Heart left ventricle (tissue), 13 donors: Measurements from ENCODE around the gene OR13C2.

Source experiments
- POLR2A ChIP-seq, 2 donors: fragments of 450-650 bp; IDR thresholded peaks; one replicate each; pipeline ENCODE4 v1.6.1; 2017; ENCODE audit warnings: antibody characterized with exemption in 2 of 2, mild to moderate bottlenecking in 2 of 2, moderate library complexity in 2 of 2
- TF ChIP-seq, protein P1 (sequence below), 12 donors: fragments of 200-600 bp; sonication (generic) in 4 of 12; IDR thresholded peaks; one replicate each; pipeline versions ENCODE4 v1.5.0 to v1.8.0; 2018 to 2022; ENCODE audit warnings: antibody characterized with exemption in 12 of 12, mild to moderate bottlenecking in 5 of 12
- donor health status: ischemic (EF 13 %, LVEDD 7.1; RV severe dilation, severe dysfunction).
- donor health status: DM: no; HTN: yes; CAD: no.
- donor health status: DM: no; HTN: no; CAD: no.
- donor health status: ischemic (EF 25% LVEDD 6.9; RV normal size, moderate dysfunction).
- donor health status: ischemic (EF 25% LVEDD 5.7; RV mildly dilated, moderate dysfunction).
- donor health status: ischemic (EF 35%, LVEDD 5.7; RV mildly dilated, moderate dysfunction).
- donor health status: nonischemic (EF 11% LVEDD 7.7; RV severe dilation, severe dysfunction).
- donor health status: DM: yes; HTN: yes; CAD: no.
- donor health status: PGD.
- donor health status: ischemic (EF 29% LVEDD 5.4; RV normal size, mild dysfunction).
- donor health status: nonischemic (EF 23%, LVEDD 6.1; RV moderate dilation, normal function).

DNA sequence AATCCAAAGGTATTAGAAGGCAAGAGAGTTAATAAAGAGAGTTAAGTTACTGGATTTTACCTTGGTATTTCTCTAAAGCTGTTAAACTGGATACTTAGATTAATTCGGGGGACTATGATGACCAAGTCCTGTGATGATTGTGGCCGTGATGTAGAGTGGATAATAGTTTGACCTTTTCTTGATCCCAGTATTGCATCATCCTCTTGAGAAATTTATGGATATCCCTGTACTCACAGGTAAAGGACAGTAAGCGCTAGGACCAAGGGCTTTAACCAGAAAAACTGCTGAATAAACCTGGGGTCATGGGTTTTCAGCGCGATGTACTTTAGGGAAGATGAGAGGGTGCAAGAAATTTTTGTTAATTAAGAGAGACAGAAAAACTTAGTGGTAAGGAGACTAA is 28.2 kb downstream of the OR13C2 start:
- TF ChIP-seq, protein P1, sequence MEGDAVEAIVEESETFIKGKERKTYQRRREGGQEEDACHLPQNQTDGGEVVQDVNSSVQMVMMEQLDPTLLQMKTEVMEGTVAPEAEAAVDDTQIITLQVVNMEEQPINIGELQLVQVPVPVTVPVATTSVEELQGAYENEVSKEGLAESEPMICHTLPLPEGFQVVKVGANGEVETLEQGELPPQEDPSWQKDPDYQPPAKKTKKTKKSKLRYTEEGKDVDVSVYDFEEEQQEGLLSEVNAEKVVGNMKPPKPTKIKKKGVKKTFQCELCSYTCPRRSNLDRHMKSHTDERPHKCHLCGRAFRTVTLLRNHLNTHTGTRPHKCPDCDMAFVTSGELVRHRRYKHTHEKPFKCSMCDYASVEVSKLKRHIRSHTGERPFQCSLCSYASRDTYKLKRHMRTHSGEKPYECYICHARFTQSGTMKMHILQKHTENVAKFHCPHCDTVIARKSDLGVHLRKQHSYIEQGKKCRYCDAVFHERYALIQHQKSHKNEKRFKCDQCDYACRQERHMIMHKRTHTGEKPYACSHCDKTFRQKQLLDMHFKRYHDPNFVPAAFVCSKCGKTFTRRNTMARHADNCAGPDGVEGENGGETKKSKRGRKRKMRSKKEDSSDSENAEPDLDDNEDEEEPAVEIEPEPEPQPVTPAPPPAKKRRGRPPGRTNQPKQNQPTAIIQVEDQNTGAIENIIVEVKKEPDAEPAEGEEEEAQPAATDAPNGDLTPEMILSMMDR (IDR thresholded peaks at IDR 0.05) = no peak
- no peak for TF ChIP-seq POLR2A (IDR thresholded peaks at IDR 0.05)
